ENCODE data around the gene DCAF12L1. TPM values are rescaled to one million over a fixed set of nuclear protein-coding genes. Genes with fewer than 3 reads are reported as not detected.

Gene DCAF12L1
- total and polyA plus RNA-seq, 9 of the 15 experiments (the other 6 are each of a cell fraction or from before 2014, with no cell fraction given), result not detected

GRCh38 chrX:126551725-126552312 lies 795 bp downstream of the DCAF12L1 start (continued):
- TF ChIP-seq FIP1L1 (IDR thresholded peaks at IDR 0.05; ENCODE audit: low read depth, low read length, poor library complexity, severe bottlenecking) (no peak), ZNF436 (CRISPR knock-in tag; IDR thresholded peaks at IDR 0.05) (no peak), NKRF (IDR thresholded peaks at IDR 0.05; ENCODE audit: borderline replicate concordance) (no peak), WHSC1 (IDR thresholded peaks at IDR 0.05; ENCODE audit: low read length) (no peak), HNRNPL (IDR thresholded peaks at IDR 0.05; ENCODE audit: low read depth, low read length) (no peak), CXXC5 (CRISPR knock-in tag; IDR thresholded peaks at IDR 0.05) (no peak), IRF9 (tag; IDR thresholded peaks at IDR 0.05) (no peak), ZFP91 (CRISPR knock-in tag; IDR thresholded peaks at IDR 0.05) (no peak), FOXJ3 (CRISPR knock-in tag; IDR thresholded peaks at IDR 0.05) (no peak), ZNF830 (CRISPR knock-in tag; IDR thresholded peaks at IDR 0.05) (no peak)
